Midbrain (tissue), 1 donor: ENCODE measurements around the gene RERE.
"Not testable (repeated sequence)": the region's sequence is repeated elsewhere in the genome, so short reads cannot be mapped to it uniquely, and the experiment has no call there.

Experiments used
- DNase-seq: peaks from one replicate; lab custom pipeline; 2025; lab: John Stamatoyannopoulos, UW

The RERE gene

DNA sequence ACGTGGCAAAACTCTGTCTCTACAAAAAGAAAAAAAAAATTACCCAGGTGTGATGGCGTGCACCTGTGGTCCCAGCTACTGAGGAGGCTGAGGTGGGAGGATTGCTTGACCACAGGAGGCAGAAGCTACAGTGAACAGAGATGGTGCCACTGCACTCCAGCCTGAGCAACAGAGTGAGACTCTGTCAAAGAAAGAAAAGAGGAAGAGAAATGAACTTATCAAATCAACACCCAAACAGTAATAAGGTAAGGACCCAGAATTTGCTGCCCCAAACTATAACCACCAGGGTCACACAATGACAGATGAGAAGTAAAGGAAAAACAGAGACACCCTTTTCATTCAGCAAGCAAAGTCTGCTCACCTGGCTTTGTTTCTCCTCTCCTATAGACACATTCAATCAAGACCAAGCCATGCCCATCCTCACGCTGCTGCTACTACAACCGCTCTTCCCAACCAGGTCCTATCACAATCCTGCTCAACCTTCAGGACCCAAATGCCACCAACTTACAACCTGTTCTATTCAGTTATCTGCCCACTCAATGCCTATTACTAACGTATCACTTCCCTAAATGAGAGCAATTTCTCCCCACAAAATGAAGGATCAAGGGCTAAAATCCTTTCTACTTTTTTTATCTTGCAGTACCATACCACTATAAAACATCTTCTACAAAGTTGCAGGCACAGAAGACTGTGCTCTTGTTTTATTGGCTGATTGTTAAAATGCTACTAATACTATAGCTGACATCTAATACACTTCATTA, 183.5 kb downstream of the RERE start:
- DNase-seq: no peak

DNA sequence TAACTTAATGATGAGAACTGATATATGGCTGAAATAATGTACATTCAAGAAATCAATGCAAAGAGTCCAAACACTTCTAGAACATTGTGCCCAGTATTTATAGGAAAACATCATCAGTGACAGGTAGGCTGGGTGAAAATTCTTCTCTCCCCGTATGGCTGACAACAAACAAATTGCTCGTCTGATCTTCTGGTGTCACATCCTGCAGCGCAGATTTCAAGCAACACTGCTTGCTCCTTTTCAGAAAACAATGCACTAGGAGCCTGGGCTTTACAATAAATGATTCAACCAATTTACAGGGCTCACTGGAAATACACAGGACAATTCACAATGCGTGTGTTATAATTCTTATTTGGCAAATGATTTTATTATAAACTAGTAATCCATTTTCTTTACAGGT, 185.3 kb downstream of the RERE start:
- DNase-seq: peak; percentile 44

DNA sequence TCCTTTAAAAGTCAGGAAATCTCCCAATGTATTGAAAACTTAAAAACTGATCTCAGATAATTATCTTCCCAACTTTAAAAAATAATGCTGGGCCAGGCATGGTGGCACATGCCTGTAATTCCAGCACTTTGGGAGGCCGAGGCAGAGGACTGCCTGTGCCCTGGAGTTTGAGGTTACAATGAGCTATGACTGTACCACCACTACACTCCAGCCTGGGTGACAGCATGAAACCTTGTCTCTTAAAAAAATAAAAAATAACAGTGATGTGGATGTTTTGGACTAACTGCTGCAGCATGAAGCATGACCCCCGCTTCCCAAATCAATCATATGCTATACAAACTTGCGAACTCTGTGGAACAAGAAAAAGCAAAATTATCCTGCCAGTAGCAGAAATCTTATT, 186.3 kb downstream of the RERE start:
- DNase-seq: no peak

DNA sequence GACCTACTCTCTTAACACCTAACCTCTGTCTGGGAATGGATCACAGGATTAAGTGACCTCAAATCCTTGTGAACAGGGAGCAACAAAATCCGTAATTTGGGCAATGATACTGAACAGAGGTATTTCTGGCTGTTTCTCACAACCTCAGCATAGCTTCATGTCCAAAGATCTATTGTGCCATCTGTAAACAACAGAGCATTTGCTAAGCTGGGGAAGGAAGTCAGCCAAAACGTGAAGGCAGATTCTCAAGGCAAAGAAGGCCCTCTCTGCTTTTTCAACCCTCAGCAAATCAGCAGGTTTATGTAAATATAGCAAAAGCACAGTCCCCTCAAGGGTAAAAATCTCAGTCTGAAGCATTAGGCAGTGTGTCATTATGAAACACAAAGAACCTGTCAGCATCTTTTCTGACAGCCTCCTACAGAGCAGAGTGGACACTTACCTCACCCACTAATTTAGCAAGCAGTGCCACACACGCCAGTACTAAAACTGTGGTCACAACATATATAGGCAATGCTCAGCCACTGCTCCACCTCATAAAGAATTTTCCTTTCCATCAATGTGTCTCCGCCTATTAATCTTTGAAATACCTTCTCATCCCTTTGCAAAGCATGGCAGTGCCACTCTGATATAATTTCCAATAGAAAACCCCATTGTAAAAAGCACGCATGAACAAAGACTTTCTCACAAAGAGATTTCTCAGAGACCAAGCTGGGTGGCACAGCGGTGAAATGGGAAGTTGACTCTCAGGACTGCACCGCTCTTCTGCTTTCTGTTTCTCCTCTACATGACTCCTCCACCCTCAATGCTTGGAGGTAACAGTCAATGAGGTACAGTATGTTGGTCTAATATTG, 188.0 kb downstream of the RERE start:
- DNase-seq: peak; percentile 64

DNA sequence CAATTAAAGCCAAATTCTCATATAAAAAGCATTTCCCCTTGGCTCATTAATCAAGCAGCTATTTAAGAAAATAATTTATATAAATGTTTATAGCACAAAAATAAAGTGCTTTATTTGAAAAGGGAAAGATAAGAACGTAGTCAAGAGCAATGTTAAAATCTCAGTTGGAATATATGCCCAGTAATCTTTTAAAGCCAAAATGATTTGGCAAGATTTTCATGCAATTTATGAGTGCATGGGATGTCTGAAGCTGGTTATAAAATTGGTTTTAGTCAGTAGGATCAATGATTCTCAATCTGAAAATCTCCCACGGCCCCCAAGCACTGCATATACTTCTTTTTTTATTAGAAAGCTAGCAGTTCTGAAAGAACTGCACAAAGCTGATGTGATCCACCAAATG, 188.8 kb downstream of the RERE start:
- no peak for DNase-seq

DNA sequence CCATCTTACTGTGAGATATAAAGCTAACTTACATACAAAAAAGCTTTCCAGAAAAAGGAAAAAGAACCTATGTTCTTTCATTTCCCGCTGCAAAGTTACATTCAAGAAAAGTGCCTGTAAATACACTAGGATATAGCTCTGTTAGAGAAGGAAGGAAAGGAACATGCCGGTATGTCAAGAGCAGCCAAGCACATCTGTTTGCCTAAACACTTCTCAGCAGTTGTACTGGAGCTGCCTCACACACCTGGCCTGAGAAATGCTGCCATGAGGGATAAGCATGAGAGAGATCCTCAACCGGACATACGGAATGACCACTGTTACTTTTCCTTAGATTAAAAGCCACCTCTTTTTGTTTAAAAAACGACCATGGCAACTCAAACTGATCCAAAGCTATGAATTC, 189.7 kb downstream of the RERE start:
- no peak for DNase-seq

DNA sequence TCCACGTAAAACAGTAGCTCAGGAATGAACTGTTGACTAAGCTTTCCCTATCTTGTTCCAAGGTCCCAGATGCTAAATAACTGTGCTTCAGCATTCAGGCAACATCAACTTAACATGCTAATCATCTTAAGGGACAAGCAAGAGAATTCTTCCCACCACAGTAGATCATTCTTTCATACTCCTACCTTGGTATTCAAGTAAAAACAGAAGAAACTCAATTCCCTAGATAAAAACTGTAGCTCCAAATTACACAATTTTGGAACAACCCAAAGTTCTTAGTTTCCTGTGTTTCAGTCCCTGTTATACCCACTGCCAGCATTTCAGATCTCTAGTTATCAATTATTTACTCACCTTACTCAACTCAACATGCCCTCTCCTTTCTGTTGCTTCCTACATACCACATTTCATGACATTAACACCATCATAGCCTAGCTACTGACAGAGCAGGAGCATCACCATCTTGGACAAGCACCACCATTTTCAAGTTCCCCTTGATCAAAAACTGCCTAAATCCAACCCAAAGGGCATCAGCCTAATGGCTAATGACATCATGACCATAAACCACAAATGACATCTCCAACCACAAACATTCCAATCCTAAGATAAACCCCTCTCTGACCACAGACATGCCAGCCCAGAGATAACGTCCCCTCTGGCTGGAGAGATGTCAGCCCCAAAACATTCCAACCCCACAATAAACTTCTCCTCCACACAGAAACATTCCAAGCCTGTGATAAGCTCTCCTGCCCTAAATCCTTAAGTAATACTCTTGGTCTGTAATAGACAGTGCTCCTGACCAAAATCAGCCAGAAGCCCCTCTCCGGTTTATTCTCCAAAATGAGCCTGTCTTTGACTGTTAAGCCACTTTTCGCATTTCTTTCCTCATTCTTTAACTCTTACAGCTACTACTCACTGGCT, 191.2 kb downstream of the RERE start:
- DNase-seq: no peak

DNA sequence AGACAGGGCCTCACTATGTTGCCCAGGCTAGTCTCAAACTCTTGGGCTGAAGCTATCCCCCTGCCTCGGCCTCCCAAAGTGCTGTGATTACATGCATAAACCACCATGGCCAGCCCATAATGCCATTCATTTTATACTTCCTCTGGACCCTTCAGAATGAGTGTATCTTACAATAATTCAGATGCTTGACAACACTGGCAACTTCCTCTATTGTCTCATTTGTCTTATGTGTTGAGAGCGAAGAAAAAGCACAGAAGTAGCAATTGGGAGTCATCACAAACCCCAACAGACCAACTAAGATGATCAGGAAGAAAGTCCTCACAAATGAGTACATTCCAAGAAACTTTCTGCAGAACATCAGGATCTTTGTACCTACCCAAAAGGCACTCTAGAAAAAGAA, 191.9 kb downstream of the RERE start:
- DNase-seq: no peak

DNA sequence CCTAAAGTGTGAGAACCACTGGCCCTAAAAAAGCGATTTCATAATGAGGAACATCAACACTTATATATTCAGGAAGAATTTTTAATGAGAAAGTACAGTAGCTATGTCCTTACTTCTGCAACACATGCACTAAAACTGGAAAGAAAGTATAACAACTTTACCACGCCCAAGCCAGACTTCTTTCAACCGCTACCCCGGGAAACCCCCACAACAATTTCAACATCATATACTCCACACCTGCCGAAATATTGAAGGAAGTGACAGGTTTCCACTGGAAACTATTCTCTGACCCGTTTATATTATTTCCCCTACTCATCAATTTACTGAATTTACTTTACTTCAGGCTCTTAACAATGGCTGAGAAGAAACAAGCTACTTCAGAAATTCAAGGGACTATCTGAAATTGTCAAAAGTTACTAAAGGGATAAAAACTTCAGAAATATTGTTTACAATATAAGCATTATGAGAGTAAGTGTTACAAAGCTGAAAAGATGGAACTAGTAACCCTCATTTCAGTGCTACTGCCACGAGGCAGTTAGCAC, 193.7 kb downstream of the RERE start:
- DNase-seq: not testable (repeated sequence)

DNA sequence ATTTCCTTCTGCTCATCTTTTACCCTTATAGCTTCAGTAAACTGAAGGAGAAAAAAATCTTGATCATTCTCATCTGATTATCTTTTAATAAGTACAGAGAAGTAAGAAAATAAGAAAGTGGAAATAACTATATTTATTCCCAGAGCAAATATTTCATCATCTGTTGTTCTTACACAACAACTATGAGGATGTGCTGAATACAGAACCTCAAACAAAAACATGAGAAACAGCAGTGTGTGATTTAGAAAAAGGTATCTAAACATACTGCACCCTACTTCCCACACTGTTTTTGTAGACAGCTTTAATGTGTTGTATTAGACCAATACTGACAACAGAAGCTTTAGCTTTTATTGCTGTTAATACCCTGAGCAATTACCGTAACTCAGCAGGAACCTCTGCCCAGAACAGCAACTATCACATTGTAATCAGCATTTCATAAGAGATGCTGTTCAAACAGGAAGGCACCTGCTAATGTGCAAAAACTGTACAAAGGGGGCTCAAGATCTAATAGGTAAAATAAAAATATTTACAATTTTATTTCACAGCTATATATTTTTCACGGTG, 195.6 kb downstream of the RERE start:
- DNase-seq: not testable (repeated sequence)

DNA sequence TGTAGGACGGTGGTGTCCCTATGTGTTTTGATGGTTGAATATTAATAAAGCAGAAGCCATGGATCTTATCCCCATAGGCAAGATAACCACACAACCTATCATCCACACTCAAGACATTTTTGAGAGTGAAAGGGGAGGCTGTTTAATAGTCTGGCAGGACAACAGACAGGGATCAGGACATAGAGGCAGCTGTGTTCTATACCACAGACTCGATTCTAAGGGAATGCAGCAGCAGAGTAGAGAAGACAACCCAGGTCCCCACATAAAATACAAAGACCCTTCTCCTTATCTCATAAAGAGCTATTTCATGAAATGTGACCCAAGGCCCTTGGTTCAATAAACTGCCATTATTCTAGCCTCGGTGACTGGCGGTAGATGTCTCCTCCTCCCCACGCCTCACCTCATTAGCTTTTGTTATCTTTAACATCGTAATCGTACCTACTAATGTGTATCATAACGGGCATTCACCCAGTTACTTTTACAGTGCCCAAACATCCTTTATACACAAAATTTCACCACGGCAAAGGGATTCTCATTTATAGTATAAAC, 196.3 kb downstream of the RERE start:
- not testable (repeated sequence) for DNase-seq

DNA sequence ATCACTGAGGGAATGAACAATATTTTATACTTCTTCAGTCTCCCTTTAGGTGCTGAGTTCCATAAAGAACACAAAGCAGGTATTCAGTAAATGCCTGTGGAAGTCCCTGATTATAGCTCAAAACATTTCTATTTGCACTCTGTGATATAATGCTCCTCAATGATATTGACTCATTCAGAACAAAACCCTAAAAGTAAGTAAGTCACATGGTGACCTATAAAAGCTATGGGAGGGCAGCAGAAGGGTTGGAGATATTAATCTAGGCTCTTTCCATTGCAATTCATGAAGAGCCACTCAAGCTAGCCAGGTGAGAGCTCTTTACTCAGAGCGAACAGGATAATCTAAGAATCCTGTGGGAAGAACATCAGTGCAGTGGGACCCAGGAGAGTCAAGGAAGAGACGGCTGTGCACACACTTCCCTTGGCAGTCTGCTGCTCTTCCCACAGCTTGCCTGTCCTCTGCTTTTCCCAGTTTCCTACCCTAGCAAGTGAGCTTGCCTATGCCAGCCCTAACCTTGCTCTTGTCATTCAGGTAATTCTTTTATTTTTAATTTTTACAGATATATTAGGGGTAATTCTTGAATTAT, 197.4 kb downstream of the RERE start:
- not testable (repeated sequence) for DNase-seq

DNA sequence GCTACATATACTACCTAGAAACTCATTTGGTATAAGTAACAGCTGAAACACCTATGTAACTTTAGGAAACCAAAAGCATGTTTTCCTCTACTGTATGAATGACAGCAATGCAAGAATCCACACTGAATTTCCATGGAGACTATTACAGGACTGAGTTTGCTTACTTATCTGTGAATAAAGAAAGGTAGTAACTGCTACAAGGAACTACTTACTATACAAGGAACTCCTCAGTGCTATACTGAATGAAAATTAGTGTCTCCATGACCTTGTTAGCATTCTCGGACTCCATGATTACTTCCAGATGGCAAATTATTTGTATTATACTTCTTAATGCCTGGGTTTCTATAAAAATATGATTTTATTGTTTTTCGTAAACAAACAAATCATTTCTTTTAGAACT, 198.0 kb downstream of the RERE start:
- DNase-seq: not testable (repeated sequence)

DNA sequence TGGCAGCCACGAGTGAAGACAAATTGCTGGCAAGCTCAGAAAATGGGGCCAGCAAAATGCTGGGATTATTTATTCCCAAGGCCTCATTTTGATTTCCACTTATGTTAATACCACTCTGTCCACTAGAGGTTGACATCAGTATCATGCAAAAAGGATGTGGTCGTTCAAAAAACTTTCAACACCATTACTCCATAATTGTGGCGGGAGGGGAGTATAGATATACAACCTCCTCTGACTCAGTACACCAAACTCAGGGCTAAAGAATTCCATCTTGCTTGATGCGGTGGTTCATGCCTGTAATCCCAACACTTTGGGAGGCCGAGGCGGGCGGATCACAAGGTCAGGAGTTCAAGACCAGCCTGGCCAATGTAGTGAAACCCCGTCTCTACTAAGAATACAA, 200.6 kb downstream of the RERE start:
- not testable (repeated sequence) for DNase-seq

DNA sequence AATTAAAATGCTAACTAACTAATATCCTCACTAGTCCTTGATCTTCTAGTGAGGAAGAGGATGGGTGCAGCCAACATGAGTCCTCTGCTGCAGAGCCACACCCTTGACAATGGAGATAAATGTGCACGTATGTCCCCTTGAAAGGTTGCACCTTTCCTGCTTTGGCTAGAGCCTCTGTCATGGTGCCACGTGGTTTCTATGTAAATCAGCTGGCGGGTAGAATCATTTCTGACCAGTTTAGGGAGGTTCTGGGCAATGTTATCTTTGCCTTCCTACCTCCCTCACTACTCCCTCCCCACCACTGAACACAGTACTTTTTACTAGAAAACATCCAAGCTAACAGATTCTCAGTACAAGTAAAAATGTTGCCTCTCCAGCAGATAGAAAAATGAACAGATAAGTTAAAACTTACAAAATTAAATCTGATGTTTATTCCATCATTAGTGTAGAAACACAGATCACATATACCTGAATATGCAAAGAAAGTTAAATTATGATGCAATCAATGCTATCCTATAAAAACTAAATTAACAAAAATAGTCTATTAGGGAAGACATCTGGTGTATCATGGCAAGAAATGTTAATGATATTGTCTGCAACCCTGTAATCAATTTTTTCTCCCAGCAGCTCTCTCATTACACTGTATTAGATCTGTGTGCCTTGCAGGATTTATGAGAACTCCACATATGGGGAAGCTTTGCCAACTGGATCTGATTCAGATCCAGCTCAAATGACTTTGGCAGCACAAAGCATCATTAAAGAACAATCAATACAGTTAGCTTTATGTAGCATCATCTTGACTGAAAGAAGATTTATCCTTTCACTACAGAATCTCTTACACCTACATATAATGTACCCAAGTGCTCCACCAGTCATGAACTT, 205.6 kb downstream of the RERE start:
- not testable (repeated sequence) for DNase-seq

DNA sequence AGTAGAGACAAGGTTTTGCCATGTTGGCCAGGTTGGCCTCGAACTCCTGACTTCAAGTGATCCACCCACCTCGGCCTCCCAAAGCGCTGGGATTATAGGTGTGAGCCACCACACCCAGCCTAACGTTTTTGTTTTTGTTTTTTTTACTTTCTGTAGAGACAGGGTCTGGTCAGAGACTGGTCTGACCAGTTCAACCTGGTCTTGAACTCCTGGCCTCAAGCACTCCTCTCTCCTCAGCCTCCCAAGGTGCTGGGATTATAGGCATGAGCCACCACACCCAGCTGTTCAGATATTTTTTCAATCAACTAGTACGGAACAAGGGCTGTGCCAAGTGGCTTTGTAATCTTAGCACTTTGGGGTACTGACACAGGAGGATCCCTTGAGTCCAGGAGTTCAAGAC, 209.5 kb downstream of the RERE start:
- DNase-seq: no peak

DNA sequence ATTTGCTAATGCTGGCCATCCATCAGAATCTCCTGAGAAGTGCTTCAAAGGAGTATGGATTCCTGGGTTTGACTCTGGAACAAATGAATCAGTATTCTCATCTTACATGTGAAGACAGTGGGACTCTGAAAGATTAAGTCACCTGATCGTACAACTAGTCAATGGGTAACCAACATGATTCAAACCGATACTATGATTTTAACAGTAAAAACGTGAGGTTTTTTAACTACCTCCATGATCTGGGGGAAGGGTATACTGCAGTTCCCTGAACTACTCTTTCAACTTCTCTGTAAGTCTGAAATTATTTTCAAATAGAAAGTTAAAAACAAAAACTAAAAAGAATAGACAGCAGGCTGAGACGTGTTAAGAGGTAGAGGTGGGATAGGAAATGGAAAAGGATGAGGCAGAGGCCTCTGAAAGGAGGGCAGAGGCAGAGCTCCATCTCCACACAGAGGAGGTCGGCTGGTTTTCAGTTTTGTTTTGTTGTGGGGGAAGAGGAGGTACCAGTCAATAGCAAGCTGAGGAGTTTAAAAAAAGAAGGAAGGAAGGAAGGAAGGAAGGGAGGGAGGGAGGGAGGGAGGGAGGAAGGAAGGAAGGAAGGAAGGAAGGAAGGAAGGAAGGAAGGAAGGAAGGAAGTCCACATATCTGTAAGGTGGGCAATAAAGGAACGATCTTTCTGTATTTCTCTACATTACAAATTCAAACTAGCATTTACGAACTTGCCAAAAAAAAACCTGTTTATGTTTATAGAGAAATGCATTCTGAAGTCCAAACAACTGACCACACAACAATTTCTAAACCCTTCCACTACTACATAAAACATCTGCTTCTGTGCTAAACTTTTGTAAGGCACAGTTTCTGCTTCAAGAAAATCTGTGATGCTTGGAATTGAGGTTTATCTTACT, 213.1 kb downstream of the RERE start:
- no peak for DNase-seq

DNA sequence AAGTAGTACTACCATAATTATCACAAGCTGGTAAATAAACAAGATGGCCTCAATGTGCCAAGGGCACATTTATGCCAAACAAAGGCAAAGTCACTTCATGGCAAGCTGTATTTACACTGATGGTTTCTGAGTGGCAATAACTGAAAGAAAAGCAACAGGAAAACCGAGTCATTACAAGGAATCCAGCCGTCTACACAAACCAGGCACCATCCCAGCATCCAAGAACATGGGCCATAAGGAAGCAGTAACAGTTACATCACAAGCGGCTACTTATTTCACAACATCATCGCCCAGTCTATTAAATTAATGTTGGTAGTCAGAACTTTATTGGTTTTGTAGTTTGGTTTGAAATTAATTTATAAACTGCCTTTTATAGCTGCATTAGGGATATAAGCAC, 214.2 kb downstream of the RERE start:
- DNase-seq: no peak
